NOMO-1 treated with dmso at 0.1 percent for 144 hours (cell line): Measurements from ENCODE around the gene RERE.

ENCODE experiments used
- DNase-seq: peaks from one replicate; lab custom pipeline; 2025; ENCODE audit not compliant: unreplicated experiment; lab: John Stamatoyannopoulos, UW

RERE gene

DNA sequence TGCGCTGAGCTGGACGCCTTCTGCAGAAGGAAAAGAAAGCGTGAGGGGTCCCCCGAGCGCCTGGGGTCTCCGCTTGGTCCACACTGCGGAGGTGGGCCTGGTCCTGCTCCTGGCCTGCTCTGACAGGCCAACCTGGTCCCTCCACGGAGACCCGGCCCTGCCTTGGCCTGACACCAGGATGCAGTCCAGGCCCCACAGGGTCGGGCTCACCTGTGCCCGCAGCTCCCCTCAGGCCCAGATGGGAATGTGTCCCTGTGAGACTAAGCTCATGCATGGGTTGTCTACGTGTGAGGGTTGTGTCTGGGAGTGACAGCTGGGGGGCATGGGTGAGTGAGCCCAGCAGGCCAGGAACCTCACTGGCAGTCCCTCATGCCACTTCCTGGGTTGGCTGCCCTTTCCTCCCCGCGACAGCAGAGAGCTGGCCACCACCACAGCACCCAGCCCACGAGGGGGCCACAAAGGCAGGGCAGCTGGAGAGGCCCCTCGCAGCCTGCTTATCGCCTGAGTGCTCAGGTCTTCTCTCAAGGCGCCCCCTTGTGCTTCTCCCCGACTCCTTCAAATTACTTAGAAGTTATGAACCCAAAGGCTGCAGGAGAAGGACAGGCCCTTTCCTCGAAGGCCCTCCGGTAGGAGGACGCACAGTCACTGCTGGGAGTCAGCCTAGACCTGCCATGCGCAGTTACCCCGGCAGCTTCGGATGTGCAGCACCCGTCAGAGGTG lies 458.4 kb downstream of the RERE start:
- no peak for DNase-seq

DNA sequence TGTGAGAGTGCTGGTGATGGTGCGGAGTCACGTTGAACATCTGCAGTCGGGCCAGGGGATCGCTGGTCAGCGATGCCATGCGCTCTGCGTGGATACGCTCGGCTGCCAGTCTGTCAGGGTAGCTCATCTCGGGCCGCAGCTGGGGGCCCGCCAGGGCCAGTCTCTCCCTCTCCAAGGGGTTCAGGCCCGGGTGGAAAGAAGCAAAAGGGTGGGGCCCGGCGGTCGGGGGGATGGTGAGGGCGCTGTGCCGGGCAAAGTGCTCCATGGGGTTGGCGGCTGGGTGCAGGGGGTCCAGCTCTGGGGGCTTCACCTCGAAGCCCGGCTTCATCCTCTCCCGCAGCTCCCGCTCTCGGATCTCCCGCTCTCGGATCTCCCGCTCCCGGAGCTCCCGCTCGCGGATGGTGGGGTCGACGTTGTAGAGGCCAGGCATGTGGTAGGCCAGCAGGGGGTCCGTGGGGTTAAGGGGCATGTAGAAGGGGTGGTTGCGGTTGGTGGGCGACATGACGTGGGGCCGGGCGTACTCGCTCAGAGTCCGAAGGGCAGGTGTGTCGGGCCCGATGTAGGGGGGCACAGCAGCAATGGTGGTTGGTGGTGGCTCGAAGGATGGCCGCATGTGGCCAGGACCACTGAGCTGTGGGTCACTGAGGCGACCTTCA lies 459.1 kb downstream of the RERE start:
- no peak for DNase-seq

GRCh38 chr1:8357329-8358101 lies 459.9 kb downstream of the RERE start:
- no peak for DNase-seq

- DNase-seq: no peak
Observed at GRCh38 chr1:8356256-8357209, 460.9 kb downstream of the RERE start.

- DNase-seq: no peak
Observed at GRCh38 chr1:8355439-8356255, 461.8 kb downstream of the RERE start.

DNA sequence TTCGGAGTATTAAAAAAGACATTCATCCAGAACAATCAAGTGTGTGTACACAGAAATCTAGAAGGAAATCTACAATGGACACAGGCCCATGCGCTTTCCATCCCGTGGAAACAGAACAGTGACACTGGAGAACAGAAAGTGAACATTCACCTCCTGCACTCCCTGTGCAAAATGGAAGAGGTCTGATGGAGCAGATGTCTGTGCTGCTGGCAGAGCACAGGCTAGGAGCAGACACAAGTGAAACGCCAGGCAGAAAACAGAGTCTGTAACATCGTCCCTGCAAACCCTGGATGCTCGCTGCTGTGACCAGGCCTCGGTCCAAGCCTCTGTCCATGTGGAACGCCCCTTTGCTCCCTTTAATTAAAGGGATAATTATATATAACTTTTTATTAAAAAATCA lies 463.4 kb downstream of the RERE start:
- DNase-seq: no peak

GRCh38 chr1:8352886-8353785 lies 464.3 kb downstream of the RERE start:
- DNase-seq: no peak

- no peak for DNase-seq
Observed at GRCh38 chr1:8352471-8352845, 465.0 kb downstream of the RERE start.

DNA sequence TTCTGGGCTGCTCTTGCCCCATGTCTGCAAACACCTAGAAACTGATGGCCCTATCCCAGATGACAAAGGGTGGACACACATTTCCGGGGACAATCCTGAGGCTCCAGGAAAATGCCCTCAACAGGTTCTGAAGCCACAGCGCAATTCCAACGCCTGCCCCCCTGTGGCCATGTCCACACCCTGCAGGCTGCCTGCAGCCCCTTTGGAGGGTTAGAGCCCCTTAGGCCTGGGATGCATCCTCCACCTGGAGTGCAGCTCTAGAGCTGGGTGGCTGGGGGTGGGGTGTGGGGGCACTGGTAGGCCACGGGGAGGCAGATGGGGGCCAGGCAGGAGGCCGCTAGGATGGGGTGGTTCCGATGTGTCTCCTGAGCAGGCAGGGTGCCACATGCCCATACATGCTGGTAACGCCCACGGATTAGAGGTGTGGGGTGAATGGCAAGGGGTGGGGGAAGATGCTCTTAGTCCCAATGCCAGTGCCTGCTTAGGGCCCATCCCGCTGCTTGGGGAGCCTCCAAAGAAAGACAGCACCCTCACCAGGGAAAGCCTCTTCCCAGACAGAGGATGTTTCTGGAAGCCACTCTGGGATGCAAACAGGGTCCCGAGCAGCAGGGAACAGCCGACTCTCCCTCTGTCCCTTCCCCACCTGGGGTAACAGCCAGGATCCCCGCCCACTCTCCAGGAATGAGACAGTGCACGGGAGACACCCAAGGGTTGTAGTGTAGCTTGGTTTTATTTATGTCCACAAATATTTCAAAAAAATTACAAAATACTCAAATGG lies 465.6 kb downstream of the RERE start:
- DNase-seq: no peak

GRCh38 chr1:8350914-8351684 lies 466.3 kb downstream of the RERE start:
- no peak for DNase-seq

DNA sequence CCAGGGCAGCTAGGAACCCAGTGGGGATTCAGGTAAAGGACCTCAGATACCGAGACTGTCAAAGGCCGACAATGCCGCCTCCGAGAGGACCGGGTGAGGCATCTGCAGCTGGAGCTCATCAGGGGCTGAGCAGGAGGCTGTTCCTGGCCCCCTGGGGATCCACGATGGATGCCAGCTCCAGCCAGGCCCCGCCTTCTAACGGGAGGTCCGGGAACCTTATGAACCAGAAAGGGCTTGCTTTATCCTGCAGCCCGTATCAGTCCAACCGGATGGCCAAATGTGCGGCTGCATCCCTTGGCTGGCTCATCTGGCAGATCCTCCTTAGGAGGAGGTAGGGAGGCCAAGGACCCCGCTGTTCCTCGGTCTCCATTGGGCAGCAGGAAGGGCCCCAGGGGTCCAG lies 467.5 kb downstream of the RERE start:
- no peak for DNase-seq

DNA sequence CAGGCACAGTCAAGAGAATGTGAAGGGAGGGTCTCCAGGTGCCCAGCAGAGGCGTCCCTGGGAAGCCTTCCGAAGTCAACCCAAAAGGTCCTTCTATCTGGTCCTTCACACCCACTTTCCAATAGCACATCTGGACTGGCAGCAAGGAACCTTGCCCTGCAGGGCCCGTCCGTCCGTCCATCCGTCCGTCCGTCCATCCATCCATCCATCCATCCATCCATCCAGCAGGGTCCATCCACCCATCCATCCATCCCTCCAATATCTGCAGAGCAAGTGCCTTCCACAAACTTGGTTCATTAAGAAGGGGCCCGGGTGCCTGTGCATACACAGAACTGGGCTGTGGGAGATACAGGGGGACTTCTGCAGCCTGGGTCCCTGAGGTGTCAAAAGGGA lies 468.0 kb downstream of the RERE start:
- no peak for DNase-seq

- peak; percentile 7 for DNase-seq
Observed at GRCh38 chr1:8348777-8349472, 468.5 kb downstream of the RERE start.

DNA sequence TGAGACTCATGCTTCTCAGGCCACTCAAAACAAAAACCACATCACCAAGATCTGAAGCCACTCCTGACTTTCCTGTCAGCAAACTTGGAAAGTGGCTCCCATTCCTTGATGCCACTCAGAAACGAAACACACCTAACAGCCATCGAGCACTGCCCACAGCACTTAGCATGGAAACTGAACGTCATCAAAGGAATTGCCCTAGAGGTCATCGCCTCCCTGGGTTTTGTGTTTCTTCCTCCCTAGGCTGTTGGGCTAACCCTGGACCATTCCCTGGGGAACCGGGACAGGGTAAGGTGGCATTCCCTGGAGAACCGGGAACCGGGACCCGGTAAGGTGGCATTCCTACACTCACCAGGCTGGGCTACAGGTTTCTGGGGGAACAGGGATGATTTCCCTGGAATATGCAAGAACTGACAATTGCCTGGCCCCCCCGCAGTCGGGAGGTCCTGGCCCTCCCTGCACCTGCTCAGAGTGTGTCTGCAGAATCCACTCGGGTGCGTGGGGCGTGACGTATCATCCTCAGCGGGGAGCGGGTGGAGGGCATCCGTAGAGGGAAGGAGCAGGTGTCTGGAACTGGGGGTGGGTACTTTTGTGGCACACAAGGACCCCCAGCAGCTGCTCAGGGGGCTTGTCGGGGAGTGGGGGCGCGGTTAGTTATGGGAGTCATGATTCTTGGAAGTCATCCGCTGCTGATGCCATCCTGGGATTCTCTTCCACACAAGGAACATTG lies 469.2 kb downstream of the RERE start:
- no peak for DNase-seq

- no peak for DNase-seq
Observed at GRCh38 chr1:8347635-8348034, 469.8 kb downstream of the RERE start.

- no peak for DNase-seq
Observed at GRCh38 chr1:8345621-8346415, 471.6 kb downstream of the RERE start.
